Esophagus muscularis mucosa (tissue), 4 donors: ENCODE measurements around the gene NUMA1. TPM values are rescaled to one million over a fixed set of nuclear protein-coding genes. Genes with fewer than 3 reads are reported as not detected.

Source experiments
- DNase-seq: peaks from one replicate; pipeline ENCODE4 v3.0.0-alpha.2; 2017; ENCODE audit errors: extremely low spot score
- H3K27ac ChIP-seq, 4 donors: fragments of 200-600 bp; sonication (generic); replicated peaks in 1 of 4; 1 replicate in 3 of 4; 2 replicates in 1 of 4; pipeline ENCODE4 v1.5.1; 2016 to 2019; ENCODE audit warnings: mild to moderate bottlenecking in 1 of 4
- H3K27me3 ChIP-seq, 4 donors: fragments of 200-600 bp; sonication (generic); one replicate each; pipeline versions ENCODE4 v1.5.1 to v1.6.0; 2016 to 2019
- H3K36me3 ChIP-seq, 4 donors: fragments of 200-600 bp; sonication (generic); one replicate each; pipeline ENCODE4 v1.5.1; 2016 to 2019
- H3K4me1 ChIP-seq, 4 donors: fragments of 200-600 bp; sonication (generic); one replicate each; pipeline ENCODE4 v1.5.1; 2016 to 2019
- H3K4me3 ChIP-seq, 4 donors: fragments of 200-600 bp; sonication (generic); 1 replicate in 2 of 4; 2 replicates in 2 of 4; pipeline ENCODE4 v1.5.1; 2016 to 2019; ENCODE audit warnings: mild to moderate bottlenecking in 4 of 4, moderate library complexity in 1 of 4
- H3K9me3 ChIP-seq, 4 donors: fragments of 200-600 bp; sonication (generic); 1 replicate in 3 of 4; 2 replicates in 1 of 4; pipeline ENCODE4 v1.5.1; 2016 to 2019
- EP300 ChIP-seq: sonication (generic); formaldehyde crosslinking; IDR thresholded peaks from one replicate; pipeline ENCODE4 v1.6.1; 2017; ENCODE audit warnings: antibody characterized with exemption
- POLR2A ChIP-seq: fragments of 450-650 bp; IDR thresholded peaks from one replicate; pipeline ENCODE4 v1.6.1; 2017; ENCODE audit warnings: antibody characterized with exemption, moderate library complexity, mild to moderate bottlenecking, low read depth
- POLR2AphosphoS5 ChIP-seq, 2 donors: sonication (generic); formaldehyde crosslinking; IDR thresholded peaks; one replicate each; pipeline ENCODE4 v1.6.1; 2017; ENCODE audit warnings: antibody characterized with exemption in 2 of 2
- WGBS: methylation state at CpG from one replicate; pipeline ENCODE4 v1.1.5; 2018; 5-methylcytosine and 5-hydroxymethylcytosine counted together
- intact Hi-C: fragments of 100-400 bp; cut with DNase I; formaldehyde crosslinking; loops from one replicate; pipeline ENCODE4 v1.15.1; 2023
- total RNA-seq, 4 donors: library from RNA; depleted of rRNA; stranded (reverse); fragments of >200 nt; gene quantifications; one replicate each; pipeline versions ENCODE4 v1.1.0 to v1.2.1, GENCODE V29; 2016
- TF ChIP-seq, protein P1 (sequence below), 3 experiments: fragments of 200-600 bp in 2 of 3; fragments of 450-650 bp in 1 of 3; sonication (generic) in 2 of 3; IDR thresholded peaks; one replicate each; pipeline ENCODE4 v1.5.1; 2017 to 2019; ENCODE audit warnings: antibody characterized with exemption in 3 of 3, mild to moderate bottlenecking in 2 of 3, moderate library complexity in 1 of 3

Gene NUMA1
- total RNA-seq, 4 donors from 2014 or later: 214 to 328 (median 272) TPM

DNA sequence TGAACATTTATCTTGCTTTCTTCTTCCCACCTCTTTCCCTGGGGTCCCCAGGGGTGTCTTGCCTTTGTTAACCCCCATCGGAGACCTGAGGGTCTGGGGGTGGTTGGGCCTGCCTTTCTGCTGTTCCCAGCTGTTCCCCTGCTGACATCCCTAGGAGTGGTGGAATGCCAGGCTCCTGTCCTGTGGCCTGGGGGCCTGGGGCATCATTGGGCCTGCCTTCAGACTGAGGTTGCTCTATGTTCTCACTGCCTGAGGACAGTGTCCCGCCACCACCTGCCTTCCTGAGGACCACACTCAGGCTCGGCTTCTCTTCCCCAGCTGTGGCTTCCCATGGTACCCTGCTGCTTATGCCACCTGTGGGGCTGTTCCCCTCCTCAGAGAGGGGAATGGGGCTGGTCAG lies 82.7 kb downstream of the NUMA1 start:
- DNase-seq: no peak
- Histone ChIP-seq H3K36me3 (peaks cover 3 to 37% (median 26%) of the 10 kb centered on the region in 4 donors), H3K27me3 (no peaks in the 10 kb centered on the region), H3K27ac (no peak overlapping the region), H3K4me1 (peaks cover 27 to 46% (median 41%) of the 10 kb centered on the region in 4 donors), H3K9me3 (no peaks in the 10 kb centered on the region), H3K4me3 (no peak overlapping the region)
- intact Hi-C loops: no loop called here
- 89% methylated on average over 3 of the region's 3 CpGs for WGBS
- TF ChIP-seq POLR2A: no peak
- TF ChIP-seq, protein P1, sequence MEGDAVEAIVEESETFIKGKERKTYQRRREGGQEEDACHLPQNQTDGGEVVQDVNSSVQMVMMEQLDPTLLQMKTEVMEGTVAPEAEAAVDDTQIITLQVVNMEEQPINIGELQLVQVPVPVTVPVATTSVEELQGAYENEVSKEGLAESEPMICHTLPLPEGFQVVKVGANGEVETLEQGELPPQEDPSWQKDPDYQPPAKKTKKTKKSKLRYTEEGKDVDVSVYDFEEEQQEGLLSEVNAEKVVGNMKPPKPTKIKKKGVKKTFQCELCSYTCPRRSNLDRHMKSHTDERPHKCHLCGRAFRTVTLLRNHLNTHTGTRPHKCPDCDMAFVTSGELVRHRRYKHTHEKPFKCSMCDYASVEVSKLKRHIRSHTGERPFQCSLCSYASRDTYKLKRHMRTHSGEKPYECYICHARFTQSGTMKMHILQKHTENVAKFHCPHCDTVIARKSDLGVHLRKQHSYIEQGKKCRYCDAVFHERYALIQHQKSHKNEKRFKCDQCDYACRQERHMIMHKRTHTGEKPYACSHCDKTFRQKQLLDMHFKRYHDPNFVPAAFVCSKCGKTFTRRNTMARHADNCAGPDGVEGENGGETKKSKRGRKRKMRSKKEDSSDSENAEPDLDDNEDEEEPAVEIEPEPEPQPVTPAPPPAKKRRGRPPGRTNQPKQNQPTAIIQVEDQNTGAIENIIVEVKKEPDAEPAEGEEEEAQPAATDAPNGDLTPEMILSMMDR (IDR thresholded peaks at IDR 0.05): no peak

DNA sequence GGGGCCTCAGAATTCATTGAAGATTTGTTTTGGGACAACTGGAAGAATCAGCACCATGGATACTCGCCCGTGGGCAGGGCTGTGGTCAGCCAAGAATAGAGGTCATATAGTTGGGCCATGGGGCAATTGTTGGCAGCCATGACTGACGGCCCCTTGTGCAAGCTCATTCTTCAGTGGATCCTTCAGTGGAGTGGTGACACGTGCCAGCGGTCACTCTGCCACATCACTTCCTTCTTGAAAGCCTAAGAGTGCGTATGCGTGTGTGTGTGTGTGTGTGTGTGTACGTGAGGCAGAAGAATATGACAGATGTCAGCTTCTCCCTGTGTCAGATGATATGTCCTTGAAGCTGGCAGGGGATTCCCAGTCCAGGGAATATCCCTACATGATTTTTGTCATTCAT lies 83.4 kb downstream of the NUMA1 start:
- Histone ChIP-seq H3K9me3 (no peaks in the 10 kb centered on the region), H3K4me1 (peaks cover 26 to 39% (median 35%) of the 10 kb centered on the region in 4 donors), H3K36me3 (peaks cover 0 to 31% (median 20%) of the 10 kb centered on the region in 4 donors), H3K27me3 (no peaks in the 10 kb centered on the region), H3K27ac (no peak overlapping the region), H3K4me3 (no peak overlapping the region)
- DNase-seq: no peak
- intact Hi-C loops: no loop called here
- no peak for TF ChIP-seq POLR2AphosphoS5 (IDR thresholded peaks at IDR 0.05)
- TF ChIP-seq EP300: no peak
- no peak for TF ChIP-seq POLR2A
- TF ChIP-seq, protein P1 (IDR thresholded peaks at IDR 0.05): no peak
- 82% methylated on average over 7 of the region's 8 CpGs for WGBS

DNA sequence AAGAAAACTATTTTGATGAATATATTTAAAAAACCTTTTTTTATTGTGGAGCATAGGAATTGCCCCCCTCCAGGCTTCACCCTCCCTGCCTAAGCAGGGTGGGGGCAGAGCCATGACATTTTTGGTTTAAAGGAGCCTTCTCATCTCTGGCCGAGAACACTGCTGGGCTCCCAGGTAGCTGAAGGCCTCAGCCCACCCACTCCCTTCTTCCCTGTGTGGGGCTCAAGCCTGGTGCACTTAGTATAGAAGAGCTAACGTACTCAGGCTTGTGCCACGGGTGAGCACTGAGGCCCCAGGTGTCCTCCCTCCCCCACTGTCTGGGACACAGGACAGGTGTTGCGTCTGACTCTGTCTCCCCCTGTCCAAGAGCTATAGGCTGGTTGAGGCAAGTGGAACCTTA lies 83.8 kb downstream of the NUMA1 start:
- Histone ChIP-seq H3K36me3 (peaks cover 0 to 26% (median 16%) of the 10 kb centered on the region in 4 donors), H3K9me3 (no peaks in the 10 kb centered on the region), H3K27me3 (no peaks in the 10 kb centered on the region), H3K4me1 (peaks cover 21 to 35% (median 30%) of the 10 kb centered on the region in 4 donors), H3K4me3 (no peak overlapping the region), H3K27ac (no peak overlapping the region)
- WGBS: 92% methylated on average over 1 of the region's 4 CpGs
- no peak for DNase-seq
- TF ChIP-seq POLR2AphosphoS5 (IDR thresholded peaks at IDR 0.05): no peak
- intact Hi-C loops: no loop called here

DNA sequence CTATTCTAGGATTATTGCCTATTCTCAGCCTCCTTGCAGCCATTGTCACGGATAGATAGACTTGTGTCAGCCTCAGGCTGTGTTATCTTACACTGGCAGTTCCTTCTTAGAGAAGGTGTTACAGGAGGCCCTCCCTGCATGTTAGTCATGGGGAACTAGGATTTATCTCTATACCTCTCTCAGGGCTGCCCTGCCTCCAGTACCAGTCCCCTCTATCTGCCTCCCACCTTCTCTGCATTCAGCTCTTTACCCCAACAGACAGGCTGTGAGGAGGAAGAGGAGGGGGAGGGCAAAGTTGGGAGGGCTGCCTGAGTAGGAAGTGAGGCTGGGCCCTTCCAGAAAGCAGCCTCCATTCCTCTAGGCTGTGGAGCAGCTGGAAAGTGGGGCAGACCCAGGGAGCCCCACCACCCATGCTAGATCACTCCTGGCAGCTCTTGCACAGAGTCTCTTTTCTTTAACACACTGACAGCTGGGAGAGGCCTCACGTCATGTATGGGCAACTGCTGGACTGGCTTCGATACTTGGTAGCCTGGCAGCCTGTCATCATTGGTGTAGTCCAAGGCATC lies 84.5 kb downstream of the NUMA1 start:
- 91% methylated on average over 1 of the region's 3 CpGs for WGBS
- H3K4me3 ChIP-seq: no peak overlapping the region
- peaks cover 21 to 28% (median 23%) of the 10 kb centered on the region in 4 donors for H3K4me1 ChIP-seq
- H3K9me3 ChIP-seq: no peaks in the 10 kb centered on the region
- no peak overlapping the region for H3K27ac ChIP-seq
- peaks cover 2 to 23% (median 14%) of the 10 kb centered on the region in 4 donors for H3K36me3 ChIP-seq
- intact Hi-C loops: no loop called here
- TF ChIP-seq, protein P1 (IDR thresholded peaks at IDR 0.05): no peak
- TF ChIP-seq POLR2AphosphoS5 (IDR thresholded peaks at IDR 0.05): no peak
- no peak for TF ChIP-seq POLR2A
- TF ChIP-seq EP300: no peak
- no peak for DNase-seq
- H3K27me3 ChIP-seq: no peaks in the 10 kb centered on the region

DNA sequence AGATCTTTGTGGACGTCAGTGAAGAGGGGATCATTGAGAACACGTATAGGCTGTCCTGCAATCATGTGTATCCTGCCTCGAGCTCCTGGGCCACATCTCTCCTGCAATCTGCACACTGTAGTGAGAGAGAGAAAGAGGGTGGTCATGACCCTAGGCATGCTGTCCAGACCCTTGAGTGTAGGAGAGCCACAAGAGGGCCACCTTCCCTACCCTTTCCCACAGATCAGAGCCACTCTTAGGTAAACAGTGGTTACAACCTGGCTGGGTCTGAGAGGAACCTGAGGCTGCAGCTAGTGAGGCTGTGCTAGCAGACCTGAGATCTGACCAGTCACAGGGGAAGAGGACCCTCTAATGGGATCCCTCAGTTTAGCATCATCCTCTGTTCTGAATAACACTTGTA lies 85.6 kb downstream of the NUMA1 start:
- H3K4me1 ChIP-seq: peaks cover 11 to 18% (median 14%) of the 10 kb centered on the region in 4 donors
- H3K9me3 ChIP-seq: no peaks in the 10 kb centered on the region
- intact Hi-C loops: no loop called here
- 76% methylated on average over 3 of the region's 3 CpGs for WGBS
- H3K27me3 ChIP-seq: no peaks in the 10 kb centered on the region
- peaks cover 6 to 28% (median 18%) of the 10 kb centered on the region in 4 donors for H3K36me3 ChIP-seq
- no peak overlapping the region for H3K27ac ChIP-seq
- no peak for DNase-seq
- no peak overlapping the region for H3K4me3 ChIP-seq
- TF ChIP-seq, protein P1 (IDR thresholded peaks at IDR 0.05): no peak
- TF ChIP-seq POLR2AphosphoS5 (IDR thresholded peaks at IDR 0.05) (no peak), EP300 (no peak), POLR2A (no peak)
